A204.1 (cell line): ENCODE measurements around the gene ICOS.
"Not testable (repeated sequence)": the region's sequence is repeated elsewhere in the genome, so short reads cannot be mapped to it uniquely, and the experiment has no call there.

Experiments used
- FAIRE-seq: peaks from 2 replicates; lab custom pipeline; 2012; peaks lifted over from hg19 to GRCh38; lab: Jason Lieb, UNC

ICOS gene

GRCh38 chr2:203918264-203918663, 18.3 kb upstream of the ICOS start:
- FAIRE-seq = no peak

- no peak for FAIRE-seq
Measured at GRCh38 chr2:203918839-203919238, 17.7 kb upstream of the ICOS start.

- no peak for FAIRE-seq
Measured at GRCh38 chr2:203925512-203926158, 10.9 kb upstream of the ICOS start.

GRCh38 chr2:203928849-203929248, 7.7 kb upstream of the ICOS start:
- no peak for FAIRE-seq

GRCh38 chr2:203931262-203931661, 5.3 kb upstream of the ICOS start:
- FAIRE-seq = not testable (repeated sequence)

- no peak for FAIRE-seq
Measured at GRCh38 chr2:203934041-203934492, 2.5 kb upstream of the ICOS start.

- FAIRE-seq = no peak
Measured at GRCh38 chr2:203934711-203935438, 1.7 kb upstream of the ICOS start.

GRCh38 chr2:203935568-203935967, 995 bp upstream of the ICOS start:
- no peak for FAIRE-seq

GRCh38 chr2:203936949-203937348, 386 bp downstream of the ICOS start:
- FAIRE-seq = no peak

GRCh38 chr2:203937788-203938187, 1.2 kb downstream of the ICOS start:
- FAIRE-seq = no peak

- FAIRE-seq = no peak
Measured at GRCh38 chr2:203940039-203940438, 3.5 kb downstream of the ICOS start.

- FAIRE-seq = not testable (repeated sequence)
Measured at GRCh38 chr2:203943493-203944382, 7.2 kb downstream of the ICOS start.

- no peak for FAIRE-seq
Measured at GRCh38 chr2:203948733-203949132, 12.2 kb downstream of the ICOS start.

GRCh38 chr2:203949228-203949627, 12.7 kb downstream of the ICOS start:
- no peak for FAIRE-seq

- no peak for FAIRE-seq
Measured at GRCh38 chr2:203951366-203951902, 14.9 kb downstream of the ICOS start.

- FAIRE-seq = no peak
Measured at GRCh38 chr2:203959265-203959664, 22.7 kb downstream of the ICOS start.

- FAIRE-seq = no peak
Measured at GRCh38 chr2:203959672-203960071, 23.1 kb downstream of the ICOS start.

- FAIRE-seq = no peak
Measured at GRCh38 chr2:203960811-203961210, 24.2 kb downstream of the ICOS start.

- not testable (repeated sequence) for FAIRE-seq
Measured at GRCh38 chr2:203965190-203965589, 28.6 kb downstream of the ICOS start.

- FAIRE-seq = no peak
Measured at GRCh38 chr2:203971251-203971650, 34.7 kb downstream of the ICOS start.

GRCh38 chr2:203972066-203972465, 35.5 kb downstream of the ICOS start:
- no peak for FAIRE-seq

GRCh38 chr2:203973000-203973399, 36.4 kb downstream of the ICOS start:
- no peak for FAIRE-seq

GRCh38 chr2:203973676-203974075, 37.1 kb downstream of the ICOS start:
- FAIRE-seq = no peak
